GM19463 (cell line): ENCODE data around the gene RRP1B.

Experiments used
- ATAC-seq: cut with Tn5 transposase; IDR thresholded peaks from one replicate; pipeline ENCODE4 v1.9.1; 2021; ENCODE audit warnings: mild to moderate bottlenecking, moderate library complexity; ENCODE audit not compliant: unreplicated experiment

Gene RRP1B

DNA sequence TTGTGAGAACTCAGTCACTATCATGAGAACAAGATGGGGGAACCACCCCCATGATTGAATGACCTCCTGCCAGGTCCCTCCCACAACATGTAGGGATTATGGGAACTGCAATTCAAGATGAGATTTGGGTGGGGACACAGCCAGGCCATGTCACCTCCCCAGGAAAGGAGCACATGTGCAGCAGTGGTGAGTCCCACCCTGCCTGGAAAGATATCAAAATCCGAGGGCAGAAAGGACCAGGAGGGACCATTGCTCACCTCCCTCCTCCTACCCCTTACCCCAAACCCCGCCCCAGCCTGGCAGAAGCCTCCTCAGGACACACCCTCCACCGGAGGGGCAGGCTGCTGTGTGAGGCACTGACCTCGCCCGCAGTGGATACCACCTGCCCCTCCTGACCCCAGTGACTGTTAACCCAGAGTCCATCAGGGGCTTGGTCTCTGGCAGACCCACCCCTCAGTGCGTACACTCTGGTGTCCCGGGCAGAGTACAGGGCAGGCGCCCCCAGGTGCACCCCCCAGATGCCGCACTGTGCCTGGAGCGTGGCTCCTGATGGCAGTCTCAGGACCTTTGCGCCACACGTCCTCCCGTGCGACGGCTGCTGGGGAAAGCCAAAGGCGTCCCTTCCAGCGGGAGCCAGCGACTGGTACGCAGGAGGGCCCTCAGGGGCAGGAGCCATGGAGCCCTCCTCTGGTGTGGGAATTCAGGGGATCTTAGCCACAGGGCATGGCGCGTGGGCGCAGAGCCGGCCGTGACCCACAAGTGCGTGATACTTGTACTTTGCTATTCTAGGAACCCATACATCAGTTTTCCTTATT, 80.5 kb downstream of the RRP1B start:
- no peak for ATAC-seq

DNA sequence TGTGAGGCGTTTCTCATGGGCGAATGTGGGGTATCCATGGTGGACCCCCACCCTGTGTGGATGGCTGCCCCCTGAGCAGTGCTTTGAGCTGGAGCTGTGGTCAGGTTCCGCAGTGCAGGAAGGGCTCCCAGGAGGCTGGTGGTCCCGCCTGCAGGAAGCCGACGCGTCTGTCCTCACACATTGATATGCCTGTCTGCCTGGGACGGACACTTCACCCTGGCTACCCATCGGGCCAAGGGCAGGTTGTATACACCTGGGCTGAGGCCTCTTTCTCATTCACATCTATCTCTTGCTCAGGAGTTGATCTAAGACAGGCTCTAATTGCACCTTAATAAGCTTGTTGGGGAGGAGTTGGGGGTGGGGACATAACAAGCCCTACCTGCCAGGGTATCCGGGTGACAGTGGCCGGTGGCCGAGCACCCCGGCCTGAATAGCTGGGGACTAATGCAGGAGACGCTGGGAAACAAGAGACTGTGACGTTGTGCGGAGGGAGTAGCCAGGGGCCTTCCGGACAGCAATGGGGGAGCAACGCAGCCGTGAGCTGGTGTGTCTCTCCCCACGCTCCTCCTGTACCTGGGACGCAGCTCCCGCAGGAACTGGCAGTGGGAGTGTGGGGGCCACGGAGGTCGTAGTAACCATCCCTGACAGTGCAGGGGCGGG, 81.3 kb downstream of the RRP1B start:
- no peak for ATAC-seq

DNA sequence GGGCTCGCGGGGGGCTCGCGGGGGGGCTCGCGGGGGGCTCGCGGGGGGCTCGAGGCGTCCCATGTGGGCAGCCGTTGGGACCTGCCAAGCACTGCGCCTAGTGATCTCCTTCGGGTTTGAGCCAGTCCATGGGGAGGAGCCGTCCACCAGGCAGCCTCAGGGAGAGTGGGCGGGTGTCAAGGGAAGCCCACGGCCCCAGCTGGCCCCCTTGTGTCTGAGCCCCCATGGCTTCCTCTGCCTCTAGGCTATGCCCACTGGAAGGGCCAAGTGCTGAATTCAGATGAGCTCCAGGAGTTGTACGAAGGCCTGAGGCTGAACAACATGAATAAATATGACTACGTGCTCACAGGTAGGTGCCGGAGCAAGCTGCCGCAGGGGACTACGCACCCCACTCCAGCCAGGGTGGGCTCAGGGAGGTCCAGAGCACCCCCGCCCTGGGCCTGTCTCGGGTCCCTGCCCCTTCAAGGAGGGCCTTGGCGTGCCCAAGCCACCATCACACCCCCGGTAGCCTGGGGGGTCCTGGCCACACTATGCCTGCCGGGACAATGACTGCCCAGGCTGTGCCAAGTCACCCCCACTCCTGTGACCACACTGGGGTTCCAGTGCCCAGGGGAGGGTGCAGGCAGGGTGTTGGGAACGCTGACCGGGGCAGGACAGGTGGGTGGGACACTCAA, 82.2 kb downstream of the RRP1B start:
- no peak for ATAC-seq

DNA sequence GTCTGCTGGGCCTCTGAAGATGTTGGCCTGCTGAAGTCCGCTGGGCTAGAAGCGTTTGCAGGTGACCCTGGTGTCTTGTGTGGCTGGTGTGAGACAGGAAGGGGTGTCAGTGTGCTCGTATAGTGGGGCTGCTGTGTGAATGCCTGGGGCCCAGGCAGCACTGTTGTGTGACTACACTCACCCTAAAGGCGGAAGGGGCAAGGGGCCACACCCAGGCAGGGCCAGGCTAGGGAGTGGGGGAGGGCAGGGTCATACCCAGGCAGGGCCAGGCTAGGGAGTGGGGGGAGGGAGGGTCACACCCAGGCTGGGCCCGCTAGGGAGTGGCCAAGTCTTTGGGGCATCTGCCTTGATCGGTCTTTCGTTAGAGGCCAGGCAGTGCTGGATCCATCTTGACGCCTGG, 84.6 kb downstream of the RRP1B start:
- ATAC-seq: no peak

DNA sequence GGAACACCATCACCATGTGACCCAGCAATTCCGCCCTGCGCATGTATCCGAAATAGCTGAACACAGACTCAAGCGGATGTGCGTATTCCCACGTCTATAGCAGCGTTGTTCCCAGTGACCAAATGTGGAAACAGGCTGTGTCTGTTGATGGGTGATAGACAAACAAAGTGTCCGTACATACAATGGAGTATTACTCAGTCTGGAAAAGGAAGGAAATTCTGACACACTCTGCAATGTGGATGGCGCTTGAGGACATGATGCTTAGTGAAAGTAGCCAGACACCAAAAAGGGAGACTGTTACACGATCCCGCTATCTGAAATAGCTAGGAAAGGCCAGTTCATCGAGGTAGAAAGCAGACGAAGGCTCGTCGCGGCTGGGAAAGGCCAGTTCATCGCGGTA, 85.4 kb downstream of the RRP1B start:
- no peak for ATAC-seq
